ENCODE data around the gene SRCAP. TPM values are rescaled to one million over a fixed set of nuclear protein-coding genes. Genes with fewer than 3 reads are reported as not detected.
A peak's percentile ranks its signal among the peaks of the same experiment; 100 is the strongest.

Gene SRCAP
- total and polyA plus RNA-seq, 11 donors, result 22.9 to 51.2 (median 39.7) TPM

DNA sequence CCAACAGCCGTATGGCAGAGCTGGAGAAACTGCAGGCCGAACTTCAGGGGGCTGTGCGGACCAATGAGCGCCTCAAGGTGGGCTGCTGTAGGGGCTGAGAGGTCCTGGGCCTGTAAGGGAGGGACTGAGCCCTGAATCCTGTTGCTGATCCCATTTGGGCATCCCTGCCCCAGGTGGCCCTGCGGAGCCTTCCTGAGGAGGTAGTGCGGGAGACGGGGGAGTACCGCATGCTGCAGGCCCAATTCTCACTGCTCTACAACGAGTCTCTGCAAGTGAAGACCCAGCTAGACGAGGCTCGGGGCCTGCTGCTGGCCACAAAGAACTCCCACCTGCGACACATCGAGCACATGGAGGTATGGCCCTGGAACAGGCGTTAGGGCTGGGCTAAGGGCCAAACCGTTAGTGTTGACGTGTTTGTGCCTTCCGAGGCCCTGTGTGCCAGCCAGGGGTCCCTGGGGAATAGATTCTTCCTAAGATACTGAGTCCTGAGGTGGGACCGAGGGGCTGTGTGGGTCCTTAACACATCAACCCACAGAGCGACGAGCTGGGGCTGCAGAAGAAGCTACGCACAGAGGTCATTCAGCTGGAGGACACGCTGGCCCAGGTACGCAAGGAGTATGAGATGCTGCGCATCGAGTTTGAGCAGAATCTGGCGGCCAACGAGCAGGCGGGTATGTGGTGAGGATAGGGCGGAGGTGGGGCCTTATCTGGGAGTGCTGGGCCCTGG is 67.4 kb downstream of the SRCAP start:
- no peak overlapping the region for H3K4me3 ChIP-seq
- H3K27me3 ChIP-seq, result no peaks in the 10 kb centered on the region
- intact Hi-C loops (cut with DNase I), result no loop called here
- peak in 1 of 5 donors; percentile 16 for DNase-seq
- H3K36me3 ChIP-seq, result peaks cover 3 to 87% (median 82%) of the 10 kb centered on the region in 9 donors
- WGBS, 4 donors, result 60 to 79% (median 75%) methylated on average over 22 to 29 of the region's 29 CpGs
- no peak for TF ChIP-seq POLR2A (IDR thresholded peaks at IDR 0.05)
- TF ChIP-seq, protein P1, sequence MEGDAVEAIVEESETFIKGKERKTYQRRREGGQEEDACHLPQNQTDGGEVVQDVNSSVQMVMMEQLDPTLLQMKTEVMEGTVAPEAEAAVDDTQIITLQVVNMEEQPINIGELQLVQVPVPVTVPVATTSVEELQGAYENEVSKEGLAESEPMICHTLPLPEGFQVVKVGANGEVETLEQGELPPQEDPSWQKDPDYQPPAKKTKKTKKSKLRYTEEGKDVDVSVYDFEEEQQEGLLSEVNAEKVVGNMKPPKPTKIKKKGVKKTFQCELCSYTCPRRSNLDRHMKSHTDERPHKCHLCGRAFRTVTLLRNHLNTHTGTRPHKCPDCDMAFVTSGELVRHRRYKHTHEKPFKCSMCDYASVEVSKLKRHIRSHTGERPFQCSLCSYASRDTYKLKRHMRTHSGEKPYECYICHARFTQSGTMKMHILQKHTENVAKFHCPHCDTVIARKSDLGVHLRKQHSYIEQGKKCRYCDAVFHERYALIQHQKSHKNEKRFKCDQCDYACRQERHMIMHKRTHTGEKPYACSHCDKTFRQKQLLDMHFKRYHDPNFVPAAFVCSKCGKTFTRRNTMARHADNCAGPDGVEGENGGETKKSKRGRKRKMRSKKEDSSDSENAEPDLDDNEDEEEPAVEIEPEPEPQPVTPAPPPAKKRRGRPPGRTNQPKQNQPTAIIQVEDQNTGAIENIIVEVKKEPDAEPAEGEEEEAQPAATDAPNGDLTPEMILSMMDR (IDR thresholded peaks at IDR 0.05), result no peak
- H3K4me1 ChIP-seq, result peaks cover 0 to 47% (median 30%) of the 10 kb centered on the region in 12 donors
- peak in 3 of 4 donors; percentile 2 to 4 (median 2) for ATAC-seq
- H3K9me3 ChIP-seq, result no peaks in the 10 kb centered on the region
- H3K27ac ChIP-seq, result peak overlapping the region; percentile 20 to 85 (median 58)

DNA sequence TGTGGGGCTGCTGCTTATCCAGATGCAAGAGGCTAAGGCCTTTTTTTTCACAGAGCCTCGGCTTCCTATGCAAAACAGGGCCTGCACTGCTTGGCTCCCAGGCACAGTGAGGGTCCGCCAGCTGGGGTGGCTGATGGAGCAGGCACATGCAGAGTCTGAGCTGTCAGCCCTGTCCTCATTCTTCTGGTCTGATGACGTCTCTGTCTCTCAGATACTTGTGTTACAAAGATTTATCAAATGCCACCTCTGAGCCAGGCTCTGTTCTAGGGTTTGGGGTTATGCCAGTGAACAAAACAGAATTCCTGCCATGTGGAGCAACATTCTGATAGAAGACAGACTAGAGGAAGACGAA is 67.9 kb downstream of the SRCAP start:
- Histone ChIP-seq H3K9me3 (no peaks in the 10 kb centered on the region), H3K4me1 (peaks cover 0 to 46% (median 27%) of the 10 kb centered on the region in 12 donors), H3K4me3 (no peak overlapping the region), H3K27ac (peak overlapping the region in 10 of 12 donors; percentile 34 to 85 (median 66)), H3K27me3 (no peaks in the 10 kb centered on the region), H3K36me3 (peaks cover 6 to 93% (median 87%) of the 10 kb centered on the region in 9 donors)
- 42 to 55% (median 50%) methylated on average over 4 of the region's 4 CpGs for WGBS, 4 donors
- intact Hi-C loops (cut with DNase I), result no loop called here
- ATAC-seq (peak; percentile 68 to 79 (median 72)), DNase-seq (peak in 2 of 5 donors; percentile 16 to 75)
- no peak for TF ChIP-seq POLR2A (IDR thresholded peaks at IDR 0.05)
- TF ChIP-seq, protein P1 (IDR thresholded peaks at IDR 0.05), result no peak

DNA sequence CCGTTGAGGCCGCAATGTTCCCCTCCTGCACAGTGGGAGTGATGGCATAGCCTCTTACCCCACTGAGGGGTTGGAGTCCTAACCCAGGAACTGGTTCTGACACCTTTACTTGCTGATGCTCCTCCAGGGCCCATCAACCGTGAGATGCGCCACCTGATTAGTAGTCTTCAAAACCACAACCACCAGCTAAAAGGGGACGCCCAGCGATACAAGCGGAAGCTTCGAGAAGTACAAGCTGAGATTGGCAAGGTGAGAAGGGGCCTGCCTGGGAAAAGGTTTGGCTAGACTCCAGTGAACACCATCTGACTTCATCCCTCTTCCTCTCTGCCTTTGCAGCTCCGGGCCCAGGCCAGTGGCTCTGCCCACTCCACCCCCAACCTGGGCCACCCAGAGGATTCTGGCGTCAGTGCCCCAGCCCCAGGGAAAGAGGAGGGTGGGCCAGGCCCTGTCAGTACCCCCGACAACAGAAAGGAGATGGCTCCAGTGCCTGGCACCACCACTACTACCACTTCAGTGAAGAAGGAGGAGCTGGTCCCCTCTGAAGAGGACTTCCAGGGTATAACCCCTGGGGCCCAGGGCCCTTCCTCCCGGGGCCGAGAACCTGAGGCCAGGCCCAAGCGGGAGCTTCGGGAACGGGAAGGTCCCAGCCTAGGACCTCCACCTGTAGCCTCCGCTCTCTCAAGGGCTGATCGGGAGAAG is 68.9 kb downstream of the SRCAP start:
- TF ChIP-seq POLR2A (IDR thresholded peaks at IDR 0.05), result no peak
- TF ChIP-seq, protein P1 (IDR thresholded peaks at IDR 0.05), result no peak
- no peaks in the 10 kb centered on the region for H3K27me3 ChIP-seq
- no peak overlapping the region for H3K4me3 ChIP-seq
- DNase-seq, result peak in 1 of 5 donors; percentile 21
- peaks cover 0 to 42% (median 23%) of the 10 kb centered on the region in 12 donors for H3K4me1 ChIP-seq
- 72 to 85% (median 80%) methylated on average over 13 to 18 of the region's 18 CpGs for WGBS, 4 donors
- peaks cover 6 to 100% (median 97%) of the 10 kb centered on the region in 9 donors for H3K36me3 ChIP-seq
- peak in 3 of 4 donors; percentile 38 to 53 (median 40) for ATAC-seq
- peak overlapping the region in 10 of 12 donors; percentile 24 to 85 (median 52) for H3K27ac ChIP-seq
- H3K9me3 ChIP-seq, result no peaks in the 10 kb centered on the region
- intact Hi-C loops (cut with DNase I), result no loop called here

DNA sequence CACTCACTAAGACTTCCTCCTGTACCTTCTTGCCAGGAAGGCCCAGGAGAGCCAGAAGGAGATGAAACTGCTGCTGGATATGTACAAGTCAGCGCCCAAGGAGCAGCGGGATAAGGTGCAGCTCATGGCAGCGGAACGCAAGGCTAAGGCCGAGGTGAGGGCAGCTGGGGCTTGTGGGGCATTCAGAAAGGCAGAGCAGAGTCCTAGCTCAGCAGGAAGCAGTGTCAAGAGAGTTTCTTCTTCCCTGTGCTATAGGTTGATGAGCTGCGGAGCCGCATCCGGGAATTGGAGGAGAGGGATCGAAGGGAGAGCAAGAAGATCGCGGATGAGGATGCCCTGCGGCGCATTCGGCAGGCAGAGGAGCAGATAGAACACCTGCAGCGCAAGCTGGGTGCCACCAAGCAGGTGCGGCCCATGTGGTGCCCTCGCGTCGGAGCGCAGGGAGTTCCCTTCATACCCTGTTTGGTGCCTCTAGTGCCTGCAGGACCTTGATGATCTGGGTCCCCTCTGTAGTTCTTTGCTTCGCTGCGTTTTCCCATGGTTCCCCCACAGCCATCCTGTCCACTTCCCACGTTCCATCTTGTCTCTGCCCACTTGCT is 69.7 kb downstream of the SRCAP start:
- H3K27ac ChIP-seq, result peak overlapping the region in 3 of 12 donors; percentile 72 to 85 (median 82)
- H3K9me3 ChIP-seq, result no peaks in the 10 kb centered on the region
- H3K4me3 ChIP-seq, result no peak overlapping the region
- peak in 2 of 5 donors; percentile 3 to 14 for DNase-seq
- intact Hi-C loops (cut with DNase I), result no loop called here
- H3K4me1 ChIP-seq, result peaks cover 0 to 35% (median 15%) of the 10 kb centered on the region in 12 donors
- peaks cover 6 to 100% (median 99%) of the 10 kb centered on the region in 9 donors for H3K36me3 ChIP-seq
- no peak for TF ChIP-seq POLR2A (IDR thresholded peaks at IDR 0.05)
- TF ChIP-seq, protein P1 (IDR thresholded peaks at IDR 0.05), result no peak
- H3K27me3 ChIP-seq, result no peaks in the 10 kb centered on the region
- 95 to 97% (median 96%) methylated on average over 23 of the region's 23 CpGs for WGBS, 4 donors
- ATAC-seq, result no peak
